Measurements from ENCODE around the gene ERVW-1.
"Not testable (repeated sequence)": the region's sequence is repeated elsewhere in the genome, so short reads cannot be mapped to it uniquely, and the experiment has no call there.

ERVW-1 gene

DNA sequence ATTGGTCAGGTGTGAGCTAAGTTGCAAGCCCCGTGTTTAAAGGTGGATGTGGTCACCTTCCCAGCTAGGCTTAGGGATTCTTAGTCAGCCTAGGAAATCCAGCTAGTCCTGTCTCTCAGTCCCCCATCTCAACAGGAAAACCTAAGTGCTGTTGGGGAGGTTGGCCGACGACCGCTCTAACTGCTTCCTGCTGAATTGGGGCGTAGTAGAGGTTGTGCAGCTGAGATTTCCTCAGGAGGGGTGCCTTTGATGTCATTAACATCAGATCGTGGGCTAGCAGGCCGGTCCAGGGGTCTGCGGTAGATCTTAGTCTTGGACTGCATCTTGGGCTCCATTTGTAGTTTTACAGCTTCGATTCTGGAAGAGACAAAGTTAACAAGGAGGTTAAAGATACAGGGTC, 9.2 kb downstream of the ERVW-1 start:
- DNase-seq (ENCODE audit: low spot score), result not testable (repeated sequence)

DNA sequence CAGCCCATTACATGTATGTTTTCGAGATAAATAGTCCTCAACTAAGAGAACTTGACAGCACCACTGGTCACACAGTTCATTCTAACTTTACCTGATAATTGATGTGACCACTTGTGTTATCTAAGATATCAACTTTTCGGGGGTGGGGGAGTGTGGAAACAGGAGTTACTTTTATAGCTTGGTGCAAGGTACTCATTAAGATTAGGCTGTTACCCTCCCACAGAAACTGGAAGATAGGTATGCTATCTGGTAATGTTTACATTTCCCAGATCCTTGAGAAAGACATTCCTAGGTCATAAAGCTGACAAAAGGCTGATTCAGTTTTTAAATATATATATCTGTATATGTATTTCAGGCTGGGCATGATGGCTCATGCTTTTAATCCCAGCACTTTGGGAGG, 11.1 kb downstream of the ERVW-1 start:
- DNase-seq (ENCODE audit: low spot score), result no peak

DNA sequence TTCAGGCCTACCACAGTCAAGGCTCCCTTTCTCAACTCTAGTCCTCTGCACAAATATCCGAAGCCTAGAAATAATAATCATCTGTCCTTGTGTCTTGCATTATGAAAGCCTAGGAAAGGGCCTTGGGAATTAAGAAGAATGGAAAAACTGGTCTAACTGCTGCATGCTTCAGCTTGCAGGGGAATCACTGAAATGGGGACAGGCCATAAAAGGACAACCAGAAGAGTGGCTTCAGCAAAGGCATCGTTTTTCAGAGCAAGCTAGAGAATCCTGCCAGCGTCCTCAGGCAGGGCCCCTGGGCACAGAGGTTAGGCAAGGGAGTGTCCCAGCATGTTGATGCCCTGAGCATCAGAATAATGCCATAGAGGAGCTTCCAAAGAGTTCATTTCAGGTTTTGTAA, 13.2 kb downstream of the ERVW-1 start:
- DNase-seq (ENCODE audit: low spot score), result no peak

DNA sequence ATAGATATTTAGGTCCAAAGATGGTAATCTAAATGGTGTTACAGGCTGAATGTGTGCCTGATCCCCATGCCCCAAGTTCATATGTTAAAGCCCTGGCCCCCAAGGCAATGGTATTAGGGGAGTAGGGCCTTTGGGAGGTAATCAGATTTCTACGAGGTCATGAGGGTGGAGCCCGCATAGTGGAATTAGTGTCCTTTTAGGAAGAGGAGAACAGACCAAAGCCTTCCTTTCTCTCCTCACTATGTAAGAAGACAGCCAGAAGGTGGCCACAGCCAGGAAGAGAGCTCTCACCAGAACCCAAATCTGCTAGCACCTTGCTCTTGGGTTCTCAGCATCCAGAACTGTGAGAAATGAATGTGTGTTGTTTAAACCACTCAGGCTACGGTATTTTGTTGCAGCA, 15.2 kb downstream of the ERVW-1 start:
- no peak for DNase-seq (ENCODE audit: low spot score)

DNA sequence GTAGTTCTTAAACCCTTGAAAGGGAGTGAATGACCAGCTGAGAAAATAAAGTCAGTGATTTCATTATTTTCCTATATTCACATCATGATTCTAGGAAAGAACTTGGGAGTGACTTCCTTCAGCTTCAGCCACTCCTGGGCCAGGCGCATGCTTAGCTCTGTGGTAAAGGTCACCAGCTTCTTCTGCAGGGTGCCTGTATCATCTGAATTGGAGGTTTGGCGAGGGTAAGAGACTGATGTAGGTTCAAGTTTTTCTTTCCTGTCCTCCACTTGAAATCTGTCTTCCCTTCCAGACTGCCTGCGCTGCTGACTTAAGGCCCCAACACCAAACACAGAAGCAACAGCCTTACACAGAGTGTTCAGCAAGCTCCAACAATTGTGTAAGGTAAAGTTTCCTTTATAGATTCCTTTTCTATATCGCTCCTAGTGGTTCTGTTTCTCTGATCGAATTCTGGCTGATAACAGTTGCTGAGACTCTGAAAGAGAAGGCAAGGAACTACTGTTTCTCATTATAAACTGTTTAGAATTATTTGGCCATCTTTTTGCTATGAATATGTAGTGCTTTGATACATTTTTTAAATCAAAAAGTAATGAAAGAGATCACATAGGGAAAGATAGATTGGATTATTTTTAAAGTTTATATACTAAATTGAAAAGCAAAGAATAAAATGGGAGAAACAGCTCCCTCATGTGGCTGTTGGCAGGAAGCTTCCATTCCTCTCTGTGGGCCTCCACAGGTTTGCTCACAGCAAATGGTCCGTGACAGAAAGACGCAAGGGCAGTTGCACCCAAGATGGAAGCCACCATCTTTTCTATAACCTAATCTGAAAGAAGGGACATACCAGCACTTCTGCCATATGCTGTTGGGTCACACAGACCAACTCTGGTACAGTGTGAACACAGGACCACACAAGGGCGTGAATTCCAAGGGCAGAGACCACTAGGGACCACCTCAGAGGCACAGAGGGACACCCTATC, 16.4 kb downstream of the ERVW-1 start:
- DNase-seq (ENCODE audit: low spot score), result peak; percentile 50

DNA sequence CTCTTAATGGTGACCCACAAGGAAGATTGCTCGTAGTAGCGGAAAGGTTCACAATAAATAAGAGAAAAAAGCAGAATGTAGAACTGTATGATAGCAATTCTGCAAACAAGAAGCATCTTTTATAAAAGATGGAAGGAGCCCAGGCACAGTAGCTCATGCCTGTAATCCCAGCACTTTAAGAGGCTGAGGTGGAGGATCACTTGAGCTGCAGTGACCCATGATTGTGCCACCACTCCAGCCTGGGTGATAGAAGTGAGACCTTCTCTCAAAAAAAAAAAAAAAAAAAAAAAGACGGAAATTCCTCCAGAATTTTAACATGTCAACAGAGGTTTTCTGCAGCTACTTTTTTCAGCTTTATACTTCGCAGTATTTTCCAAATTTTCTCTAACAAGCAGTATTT, 17.2 kb downstream of the ERVW-1 start:
- no peak for DNase-seq (ENCODE audit: low spot score)

DNA sequence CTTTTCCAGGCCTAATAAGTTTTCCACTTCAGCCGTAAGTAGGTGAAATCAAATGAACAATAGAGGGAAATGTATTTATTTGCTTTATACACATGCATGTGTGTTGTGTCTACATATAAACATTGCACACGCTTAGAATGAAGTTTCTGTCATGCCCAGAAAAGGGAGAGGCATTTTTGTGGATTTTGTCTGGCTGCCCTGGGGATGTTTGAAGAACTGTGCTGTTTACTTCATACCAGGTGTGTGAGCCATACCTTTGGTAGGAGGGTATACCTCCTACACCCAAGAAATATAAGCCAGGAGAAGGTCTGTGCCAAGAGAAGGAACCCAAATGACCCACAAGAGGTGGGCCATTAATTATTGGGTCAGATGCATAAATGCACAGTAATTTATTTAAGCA, 17.6 kb downstream of the ERVW-1 start:
- no peak for DNase-seq (ENCODE audit: low spot score)

DNA sequence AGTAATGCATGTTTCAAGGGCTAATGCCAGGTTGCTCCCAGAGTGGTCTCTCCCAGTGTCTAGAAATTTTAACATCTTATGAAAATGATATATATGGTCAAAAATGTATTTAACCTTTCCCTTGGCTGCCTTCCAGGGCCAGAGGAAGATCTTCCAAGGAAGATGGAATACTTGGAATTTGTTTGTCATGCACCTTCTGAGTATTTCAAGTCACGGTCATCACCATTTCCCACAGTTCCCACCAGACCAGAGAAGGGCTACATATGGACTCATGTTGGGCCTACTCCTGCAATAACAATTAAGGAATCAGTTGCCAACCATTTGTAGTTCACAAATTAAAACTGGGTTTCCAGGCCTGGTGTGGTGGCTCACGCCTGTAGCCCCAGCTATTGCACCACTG, 21.5 kb downstream of the ERVW-1 start:
- no peak for DNase-seq (ENCODE audit: low spot score)

DNA sequence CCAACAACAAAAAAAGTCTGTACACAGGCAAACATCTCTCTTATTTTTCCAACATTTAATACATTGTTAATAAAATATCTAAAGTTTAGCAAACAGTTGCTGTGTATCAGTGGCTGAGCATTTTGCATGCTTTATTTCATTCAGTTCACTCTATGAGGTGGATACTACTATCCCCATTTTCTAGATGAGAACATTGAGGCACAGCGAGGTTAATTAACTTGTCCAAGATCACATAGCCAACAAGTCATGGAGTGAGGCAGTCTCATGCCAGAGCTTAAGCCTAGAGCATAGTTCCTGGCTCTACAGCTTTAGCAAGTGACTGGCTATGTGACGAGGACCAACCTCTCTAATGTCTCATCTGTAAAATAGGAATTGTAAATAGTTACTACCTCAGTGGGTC, 26.1 kb downstream of the ERVW-1 start:
- no peak for DNase-seq (ENCODE audit: low spot score)

DNA sequence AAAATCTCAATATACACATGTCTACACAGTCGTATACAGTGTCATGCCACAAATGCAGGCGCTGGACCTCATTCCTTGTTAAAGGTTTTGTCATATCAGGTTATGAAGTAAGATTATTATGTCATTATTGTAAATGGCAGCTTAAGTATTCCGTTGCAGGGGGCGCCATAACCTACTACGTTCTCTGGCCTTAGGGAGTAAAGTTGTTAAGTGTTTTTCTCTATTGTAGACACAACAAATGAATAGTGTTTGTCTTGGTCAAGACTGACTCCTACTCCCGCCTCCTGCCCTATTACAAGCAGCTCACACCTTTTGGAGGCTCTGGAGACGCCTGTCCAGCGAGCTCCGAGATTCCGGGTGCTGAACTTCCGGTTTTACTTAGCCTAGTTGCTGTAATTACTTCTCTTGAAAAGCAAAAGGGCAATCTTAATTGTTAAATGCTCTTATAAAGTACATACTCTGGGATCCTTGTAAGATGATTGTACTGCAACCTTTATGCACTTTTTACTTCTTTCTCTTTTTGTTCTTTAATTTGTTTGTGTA, 29.5 kb downstream of the ERVW-1 start:
- DNase-seq (ENCODE audit: low spot score), result peak; percentile 36

DNA sequence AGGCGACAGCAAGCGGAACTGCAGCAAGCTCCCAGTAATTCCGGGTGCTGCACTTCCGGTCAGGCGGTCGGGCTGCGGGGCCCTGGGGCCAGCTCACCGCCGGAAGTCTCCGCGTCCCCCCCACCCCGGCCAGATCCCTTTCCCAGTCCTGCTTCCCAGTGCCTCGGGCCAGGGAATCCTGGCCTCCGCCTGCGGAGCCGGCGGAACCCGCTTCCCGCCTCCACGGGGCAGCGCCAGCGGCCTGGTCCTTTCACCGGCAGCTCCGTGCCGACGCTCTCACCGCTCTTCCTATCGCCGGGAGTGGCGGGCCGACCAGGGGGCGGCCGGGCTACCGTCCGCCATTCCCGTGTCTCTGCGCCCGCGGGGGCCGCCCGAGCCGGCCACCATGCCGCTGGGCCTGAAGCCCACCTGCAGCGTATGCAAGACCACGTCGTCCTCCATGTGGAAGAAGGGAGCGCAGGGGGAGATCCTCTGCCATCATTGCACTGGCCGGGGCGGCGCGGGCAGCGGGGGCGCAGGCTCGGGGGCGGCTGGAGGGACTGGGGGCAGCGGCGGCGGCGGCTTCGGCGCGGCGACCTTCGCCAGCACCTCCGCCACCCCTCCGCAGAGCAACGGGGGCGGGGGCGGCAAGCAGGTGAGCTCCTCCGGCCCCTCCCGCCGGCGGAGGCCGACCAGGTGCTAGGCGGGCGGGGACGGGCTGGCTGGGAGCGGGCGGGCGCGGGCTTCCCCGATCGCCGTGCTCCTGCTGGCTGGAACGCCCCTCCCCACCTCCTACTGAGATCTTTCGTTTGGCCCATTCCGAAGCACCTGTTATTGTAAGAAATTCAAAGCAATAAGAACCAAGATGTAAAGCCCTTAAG, 30.2 kb downstream of the ERVW-1 start, which contains the start of gene GATAD1:
Gene GATAD1 (plus strand): TSS at position 138 of the 860 bp plus-strand sequence. CDS start 248 bp downstream, at position 386.
- peak; percentile 88 for DNase-seq (ENCODE audit: low spot score)

DNA sequence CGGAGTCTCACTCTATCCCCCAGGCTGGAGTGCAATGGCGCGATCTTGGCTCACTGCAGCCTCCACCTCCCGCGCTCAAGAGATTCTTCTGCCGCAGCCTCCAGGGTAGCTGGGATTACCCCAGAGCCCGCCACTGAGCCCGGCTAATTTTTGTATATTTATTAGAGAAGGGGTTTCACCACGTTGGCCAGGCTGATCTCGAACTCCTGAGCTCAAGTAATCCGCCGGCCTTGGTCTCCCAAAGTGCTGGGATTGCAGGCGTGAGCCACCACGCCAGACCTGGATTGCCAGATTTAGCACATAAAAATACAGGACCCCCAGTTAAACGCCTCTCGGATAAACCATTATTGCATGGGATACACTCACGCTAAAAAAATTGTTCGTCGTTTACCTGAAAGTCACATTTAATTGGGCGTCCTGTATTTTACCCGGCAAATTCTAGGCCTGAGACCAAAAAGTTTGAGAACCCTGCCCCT, 30.8 kb downstream of the ERVW-1 start:
- no peak for DNase-seq (ENCODE audit: low spot score)

DNA sequence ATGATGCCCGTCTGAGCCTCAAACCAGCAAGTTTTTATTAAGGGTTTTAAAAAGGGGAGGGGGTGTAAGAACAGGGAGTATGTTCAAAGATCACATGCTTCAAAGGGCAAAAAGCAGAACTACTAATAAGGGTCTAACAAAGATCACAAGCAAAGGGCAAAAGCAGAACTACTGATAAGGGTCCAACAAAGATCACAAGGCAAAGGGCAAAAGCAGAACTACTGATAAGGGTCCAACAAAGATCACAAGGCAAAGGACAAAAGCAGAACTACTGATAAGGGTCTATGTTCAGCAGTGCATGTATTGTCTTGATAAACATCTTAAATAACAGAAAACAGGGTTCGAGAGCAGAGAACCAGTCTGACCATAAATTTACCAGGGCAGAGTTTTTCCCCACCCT, 35.0 kb downstream of the ERVW-1 start:
- not testable (repeated sequence) for DNase-seq (ENCODE audit: low spot score)

DNA sequence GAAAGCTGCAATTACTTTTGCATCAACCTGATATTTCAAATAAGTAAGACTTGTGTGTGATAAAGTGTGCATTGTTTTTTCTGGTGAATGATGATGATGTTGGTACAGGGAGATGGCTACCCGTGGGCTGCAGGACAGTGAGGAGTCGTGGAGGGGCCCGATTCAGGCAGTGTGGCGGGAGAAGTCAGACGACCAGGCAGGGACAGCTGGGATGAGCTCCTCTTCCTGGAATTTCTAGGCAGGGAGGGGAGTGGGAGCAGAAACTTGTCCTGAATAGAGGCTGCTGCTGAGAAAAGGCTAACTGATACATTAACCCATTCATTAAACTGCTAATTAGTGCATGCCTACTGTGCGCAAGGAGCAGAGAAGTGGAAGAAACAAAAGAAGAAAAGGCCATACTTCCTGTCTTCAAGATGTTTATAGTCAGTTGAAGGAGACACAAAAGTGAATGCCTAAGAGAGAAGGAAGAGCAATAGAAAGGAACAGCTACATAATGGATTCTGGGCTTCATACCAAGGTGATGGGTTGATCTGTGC, 39.7 kb downstream of the ERVW-1 start:
- DNase-seq (ENCODE audit: low spot score), result no peak

DNA sequence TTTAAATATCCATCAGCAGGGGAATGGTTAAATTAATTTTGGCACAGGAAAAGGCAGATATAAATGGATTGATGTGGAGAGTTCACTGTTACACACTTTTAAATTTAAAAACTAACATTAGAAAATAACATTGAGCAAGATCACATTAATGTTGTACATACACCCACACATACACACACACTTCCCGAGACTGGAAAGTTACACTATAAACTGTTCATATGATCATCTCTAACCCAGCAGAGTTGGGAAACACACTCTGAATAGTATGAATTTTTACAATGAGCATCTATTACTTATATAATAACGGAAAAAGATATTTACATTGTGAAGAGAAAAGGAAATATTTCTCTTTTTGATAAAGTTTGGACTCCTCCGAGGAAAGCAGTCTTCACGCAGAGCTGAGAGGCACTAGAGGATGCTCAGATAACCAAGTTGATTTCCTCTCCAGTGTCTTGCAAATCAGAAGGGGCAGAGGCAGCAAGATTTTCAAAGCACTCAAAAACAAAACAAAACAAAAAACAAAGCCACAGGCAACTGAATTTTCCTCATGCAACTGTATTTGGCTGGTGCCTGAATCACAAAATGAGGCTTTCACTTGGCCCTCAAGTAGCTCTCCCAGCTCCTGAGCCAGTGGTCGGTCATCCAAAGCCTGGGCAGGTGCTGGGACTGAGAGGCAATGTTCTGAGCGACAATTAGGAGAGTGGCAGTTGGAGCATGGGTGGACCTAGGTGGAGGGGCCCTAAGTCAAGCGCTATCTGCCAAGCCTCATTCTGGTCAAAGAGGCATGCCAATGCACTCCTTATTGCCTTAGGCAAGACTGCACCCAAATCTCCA, 40.9 kb downstream of the ERVW-1 start:
- DNase-seq (ENCODE audit: low spot score), result no peak

DNA sequence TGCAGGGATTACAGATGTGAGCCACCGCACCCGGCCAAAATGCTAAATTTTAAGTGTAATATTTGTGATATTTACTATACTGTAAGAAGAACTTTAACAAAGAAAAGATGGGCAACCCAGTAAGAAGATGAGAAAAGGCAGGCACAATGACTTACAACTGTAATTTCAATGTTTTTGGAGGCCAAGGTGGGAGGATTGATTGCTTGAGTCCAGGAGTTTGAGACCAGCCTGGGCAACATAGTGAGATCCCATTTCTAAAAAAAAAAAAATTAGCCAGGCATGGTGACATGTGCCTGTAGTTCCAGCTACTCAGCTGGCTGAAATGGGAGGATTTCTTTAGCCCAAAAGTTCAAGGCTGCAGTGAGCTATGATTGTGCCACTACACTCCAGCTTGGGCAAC, 42.2 kb downstream of the ERVW-1 start:
- DNase-seq (ENCODE audit: low spot score), result no peak

DNA sequence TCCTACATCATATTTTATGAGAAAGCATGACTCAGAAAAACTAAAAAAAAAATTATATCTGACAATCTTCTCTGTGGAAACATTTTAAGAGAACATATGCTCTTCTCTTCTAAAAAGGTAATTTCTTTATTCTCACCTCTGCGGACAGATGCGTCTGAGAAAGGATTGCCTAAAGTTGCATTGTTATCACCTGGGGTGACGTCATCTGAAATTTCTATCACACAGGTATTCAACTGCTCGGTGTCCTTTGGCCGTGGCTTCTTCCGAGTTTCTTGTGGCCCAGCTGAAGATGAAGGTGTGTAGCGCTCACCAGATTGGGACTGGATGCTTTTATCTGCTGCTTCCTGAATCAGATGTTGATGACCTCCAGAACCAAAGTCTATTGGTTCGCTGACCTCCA, 44.7 kb downstream of the ERVW-1 start:
- DNase-seq (ENCODE audit: low spot score), result no peak

DNA sequence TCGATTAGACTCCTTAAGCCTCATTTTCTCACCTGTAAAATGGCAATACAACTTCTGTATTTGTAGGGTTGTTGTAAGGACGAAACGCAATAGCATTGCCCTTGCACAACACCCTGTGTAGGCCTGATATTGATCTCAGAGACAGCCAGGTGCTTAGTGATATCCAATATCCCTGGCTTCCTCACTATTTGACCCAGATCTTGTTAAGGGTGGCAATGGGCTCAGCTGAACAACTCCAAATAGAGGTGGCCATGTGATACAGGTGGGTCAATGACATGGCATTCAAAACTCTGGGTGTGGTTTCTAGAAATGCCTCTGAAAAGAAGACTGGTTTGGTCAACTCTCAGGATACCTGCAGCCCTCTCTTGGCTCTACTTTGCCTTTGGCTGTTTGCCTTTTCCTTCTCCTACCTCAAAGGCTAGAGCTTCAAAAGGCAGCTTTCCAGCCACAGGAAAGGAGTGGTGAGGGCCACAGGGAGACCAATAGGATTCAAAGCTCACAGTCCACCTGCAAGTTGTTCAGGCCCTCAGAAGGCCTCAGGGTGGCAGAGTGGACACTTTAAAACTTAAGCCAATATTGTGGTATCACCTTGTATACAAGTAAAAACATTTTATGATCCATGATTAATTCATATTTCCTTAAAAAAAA, 45.3 kb downstream of the ERVW-1 start:
- DNase-seq (ENCODE audit: low spot score), result no peak

DNA sequence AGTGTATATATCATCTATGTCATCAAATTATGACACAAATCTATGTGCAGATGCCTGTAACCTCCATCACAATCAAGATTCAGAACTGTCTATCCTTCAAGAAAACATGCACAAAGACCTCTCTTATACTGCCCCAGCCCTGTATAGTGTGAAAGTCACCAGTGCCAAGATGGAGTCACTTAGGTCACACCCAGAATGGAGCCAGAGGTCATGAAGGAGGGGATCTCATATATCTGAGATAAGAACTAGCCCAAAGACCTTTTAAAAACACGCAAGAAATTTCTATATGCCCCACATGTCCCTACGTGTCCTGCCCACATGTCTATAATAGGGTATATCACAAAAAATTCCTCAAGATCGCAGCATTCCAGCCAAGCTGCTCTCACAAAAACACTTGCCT, 50.6 kb downstream of the ERVW-1 start:
- DNase-seq (ENCODE audit: low spot score), result no peak

DNA sequence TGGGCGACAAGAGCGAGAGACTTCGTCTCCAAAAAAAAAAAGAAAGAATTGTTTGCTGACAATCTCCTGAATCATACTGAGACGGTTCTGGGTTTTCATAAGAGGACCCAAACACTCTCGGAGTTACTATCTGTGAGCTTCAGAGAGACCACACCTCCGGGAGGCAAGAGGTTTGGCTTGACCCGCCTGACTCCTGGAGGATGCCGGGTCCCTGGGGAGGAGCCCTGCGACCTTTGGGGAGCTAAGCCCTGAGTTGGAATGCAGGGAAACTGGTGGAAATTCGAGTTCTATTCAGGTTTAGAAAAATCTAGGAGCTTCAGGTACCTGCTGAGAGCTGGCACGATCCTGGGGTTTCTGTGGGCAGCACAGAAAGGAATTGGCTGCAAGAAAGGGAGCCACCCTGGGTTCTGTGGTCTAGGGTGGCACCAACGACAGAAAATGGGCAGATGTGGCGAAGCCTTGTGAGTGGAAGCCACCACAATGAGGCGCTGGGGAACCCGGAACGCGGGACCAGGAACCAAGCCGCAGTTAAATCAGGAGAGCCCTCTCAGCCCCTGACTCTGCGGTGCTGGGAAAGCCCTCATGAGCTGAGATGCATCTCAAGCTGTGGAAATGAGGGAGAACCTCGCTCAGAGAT, 52.3 kb downstream of the ERVW-1 start:
- peak; percentile 23 for DNase-seq (ENCODE audit: low spot score)
